Caco-2 (cell line): ENCODE results near the gene ATP6V1G2. TPM values are rescaled to one million over a fixed set of nuclear protein-coding genes. Genes with fewer than 3 reads are reported as not detected.
A peak's percentile ranks its signal among the peaks of the same experiment; 100 is the strongest.
"Not testable (repeated sequence)": the region's sequence is repeated elsewhere in the genome, so short reads cannot be mapped to it uniquely, and the experiment has no call there.

ENCODE experiments used
- Bru-seq: library from RNA; stranded (reverse); fragments of 400-500 nt; gene quantifications from one replicate; lab custom pipeline; 2021; lab: Mats Ljungman, UMichigan
- BruChase-seq, 2 experiments: library from RNA; stranded (reverse); fragments of 400-500 nt; gene quantifications; one replicate each; lab custom pipeline; 2021; lab: Mats Ljungman, UMichigan
- BruUV-seq: library from RNA; stranded (reverse); fragments of 400-500 nt; replicated peaks from 2 replicates; lab custom pipeline; 2021; lab: Mats Ljungman, UMichigan
- CTCF ChIA-PET: fragments of 300-600 bp; sonication (Branson Sonifier 250); formaldehyde crosslinking; loops from one replicate; lab custom pipeline; 2022; ENCODE audit warnings: antibody characterized with exemption; lab: Charles Lee
- POLR2A ChIA-PET: fragments of 300-600 bp; sonication (Branson Sonifier 250); formaldehyde crosslinking; loops from one replicate; lab custom pipeline; 2022; ENCODE audit warnings: antibody characterized with exemption; lab: Charles Lee
- DNase-seq, 2 experiments: peaks; one replicate each; pipeline versions ENCODE4 v3.0.0 to v3.0.0-alpha.2; 2020 to 2022
- H3K27me3 ChIP-seq: replicated peaks from 2 replicates; pipeline ENCODE4 v1.6.0; 2011; ENCODE audit warnings: low read length; ENCODE audit not compliant: control insufficient read depth, insufficient read depth
- H3K36me3 ChIP-seq: 2 replicates; pipeline ENCODE4 v1.5.1; 2011; ENCODE audit warnings: low read length; ENCODE audit not compliant: control insufficient read depth, insufficient read depth
- H3K4me1 ChIP-seq: fragments of 250-450 bp; sonication (Bioruptor Pico); 2 replicates; pipeline ENCODE4 v1.5.1; 2020; ENCODE audit warnings: mild to moderate bottlenecking
- H3K4me3 ChIP-seq: 2 replicates; pipeline ENCODE4 v1.5.1; 2011; ENCODE audit warnings: low read depth, mild to moderate bottlenecking, control low read depth, low read length
- H3K9me3 ChIP-seq: fragments of 250-450 bp; sonication (Bioruptor Pico); 2 replicates; pipeline ENCODE4 v1.5.1; 2020; ENCODE audit warnings: mild to moderate bottlenecking, moderate library complexity
- H3K27ac Mint-ChIP-seq: one replicate; pipeline ENCODE4 v1.8.0; 2022; ENCODE audit warnings: mixed read lengths; ENCODE audit not compliant: unreplicated experiment
- H3K27me3 Mint-ChIP-seq: one replicate; pipeline ENCODE4 v1.8.0; 2022; ENCODE audit warnings: mixed read lengths; ENCODE audit not compliant: insufficient read depth, unreplicated experiment
- H3K36me3 Mint-ChIP-seq: one replicate; pipeline ENCODE4 v1.8.0; 2022; ENCODE audit warnings: mild to moderate bottlenecking, mixed read lengths; ENCODE audit not compliant: insufficient read depth, unreplicated experiment
- H3K4me1 Mint-ChIP-seq: one replicate; pipeline ENCODE4 v1.8.0; 2022; ENCODE audit warnings: low read depth, mixed read lengths; ENCODE audit not compliant: unreplicated experiment
- H3K4me3 Mint-ChIP-seq: one replicate; pipeline ENCODE4 v1.8.0; 2022; ENCODE audit warnings: mild to moderate bottlenecking, moderate library complexity, mixed read lengths; ENCODE audit not compliant: unreplicated experiment
- H3K9me3 Mint-ChIP-seq: one replicate; pipeline ENCODE4 v1.8.0; 2022; ENCODE audit warnings: mixed read lengths; ENCODE audit not compliant: unreplicated experiment
- intact Hi-C: fragments of 100-400 bp; cut with micrococcal nuclease; formaldehyde crosslinking; loops from one replicate; pipeline ENCODE4 v1.10.0; 2022; ENCODE audit not compliant: unreplicated experiment
- long read RNA-seq: library from polyadenylated mRNA; stranded (forward); transcript quantifications from one replicate; pipeline ENCODE4 v2.0.0, GENCODE V29; 2022
- total RNA-seq: library from RNA; stranded (reverse); gene quantifications from 2 replicates; pipeline ENCODE4 v1.2.3, GENCODE V29; 2022
- TF ChIP-seq, protein P1 (sequence below), 2 experiments: fragments of 200-600 bp in 1 of 2; IDR thresholded peaks; 1 replicate in 1 of 2; 2 replicates in 1 of 2; pipeline versions ENCODE4 v1.5.1 to v1.8.0; 2011 to 2022; ENCODE audit warnings: antibody characterized with exemption in 1 of 2, control low read depth in 1 of 2, inconsistent platforms in 1 of 2, low read depth in 1 of 2, low read length in 1 of 2, mild to moderate bottlenecking in 1 of 2, moderate library complexity in 1 of 2; ENCODE audit not compliant: insufficient read depth in 1 of 2, severe bottlenecking in 1 of 2, unreplicated experiment in 1 of 2

The ATP6V1G2 gene
- 0.26 and 0.43 TPM in 2 replicates for total RNA-seq
- Bru-seq, nascent RNA, result percentile 34 among the genes with signal in this experiment
- BruChase-seq, experiment 1, labeled RNA remaining after a 2-hour chase, result percentile 33 among the genes with signal in this experiment
- BruChase-seq, experiment 2, labeled RNA remaining after a 6-hour chase, result percentile 38 among the genes with signal in this experiment
- long read RNA-seq, result 0 reads

DNA sequence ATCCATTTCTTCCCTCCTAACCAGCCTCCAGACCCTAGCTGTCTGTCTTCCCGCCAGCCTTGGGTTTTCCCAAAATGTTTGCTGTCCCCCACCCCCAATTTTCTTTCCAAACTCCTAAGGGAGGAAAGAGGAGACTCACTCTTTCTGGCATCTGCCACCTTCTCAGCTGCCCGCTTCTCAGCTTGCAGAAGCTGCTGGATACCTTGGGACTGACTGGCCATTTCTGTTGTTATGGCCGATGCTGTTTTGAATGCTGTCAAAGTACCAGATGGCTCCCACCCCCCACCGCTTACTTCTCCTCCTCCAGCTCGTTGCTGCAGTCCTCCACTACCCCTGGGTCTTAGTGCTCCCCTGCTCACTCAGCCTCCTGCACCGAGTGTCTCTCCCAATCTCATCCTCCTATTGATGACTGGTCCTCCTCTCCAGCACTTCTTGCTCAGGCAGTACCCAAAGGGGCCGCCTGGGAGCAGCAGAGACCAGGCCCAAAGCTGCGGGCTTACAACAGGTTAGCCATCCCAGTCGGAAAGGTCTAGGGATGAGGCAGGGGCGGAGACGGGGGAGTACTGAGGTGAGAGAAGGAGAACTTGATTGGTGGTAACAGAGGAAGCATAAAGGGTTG lies at the start of gene ATP6V1G2:
Gene ATP6V1G2, minus strand, starts transcription at position 270 of the 619 bp plus-strand sequence. Its CDS starts 49 bp downstream, at position 221.
- peak within 1 kb of the TSS; percentile 64 for H3K27ac Mint-ChIP-seq
- DNase-seq, result peak; percentile 93 to 94
- peak within 1 kb of the TSS; percentile 87 for H3K4me3 Mint-ChIP-seq
- H3K4me1 ChIP-seq, result peaks cover 6% of the 10 kb centered on the region
- peak within 1 kb of the TSS; percentile 44 for H3K4me3 ChIP-seq
- BruUV-seq, result no TSS peak
- ChIA-PET POLR2A (no interaction called here), CTCF (interaction anchor here (0.6 to 2.7 kb wide), 8 partner anchors 28 to 1093 kb away, joined by 3 to 20 read pairs (median 4); partner anchors contain the start of gene APOM)
- intact Hi-C loops, result loop anchor here (1.0 to 5.0 kb wide), 7 partner anchors 38 to 191 kb away; partner anchors contain the start of genes APOM, CLIC1, CSNK2B and LY6G5B
- H3K36me3 ChIP-seq, result no peaks in the 10 kb centered on the region
- H3K4me1 Mint-ChIP-seq, result peaks cover 12% of the 10 kb centered on the region
- TF ChIP-seq, protein P1, sequence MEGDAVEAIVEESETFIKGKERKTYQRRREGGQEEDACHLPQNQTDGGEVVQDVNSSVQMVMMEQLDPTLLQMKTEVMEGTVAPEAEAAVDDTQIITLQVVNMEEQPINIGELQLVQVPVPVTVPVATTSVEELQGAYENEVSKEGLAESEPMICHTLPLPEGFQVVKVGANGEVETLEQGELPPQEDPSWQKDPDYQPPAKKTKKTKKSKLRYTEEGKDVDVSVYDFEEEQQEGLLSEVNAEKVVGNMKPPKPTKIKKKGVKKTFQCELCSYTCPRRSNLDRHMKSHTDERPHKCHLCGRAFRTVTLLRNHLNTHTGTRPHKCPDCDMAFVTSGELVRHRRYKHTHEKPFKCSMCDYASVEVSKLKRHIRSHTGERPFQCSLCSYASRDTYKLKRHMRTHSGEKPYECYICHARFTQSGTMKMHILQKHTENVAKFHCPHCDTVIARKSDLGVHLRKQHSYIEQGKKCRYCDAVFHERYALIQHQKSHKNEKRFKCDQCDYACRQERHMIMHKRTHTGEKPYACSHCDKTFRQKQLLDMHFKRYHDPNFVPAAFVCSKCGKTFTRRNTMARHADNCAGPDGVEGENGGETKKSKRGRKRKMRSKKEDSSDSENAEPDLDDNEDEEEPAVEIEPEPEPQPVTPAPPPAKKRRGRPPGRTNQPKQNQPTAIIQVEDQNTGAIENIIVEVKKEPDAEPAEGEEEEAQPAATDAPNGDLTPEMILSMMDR (IDR thresholded peaks at IDR 0.05; ENCODE audit: insufficient read depth in 1 of 2, low read depth in 1 of 2, low read length in 1 of 2, severe bottlenecking in 1 of 2, unreplicated experiment in 1 of 2), result peak; percentile 93 to 98
- no peaks in the 10 kb centered on the region for H3K27me3 Mint-ChIP-seq
- H3K36me3 Mint-ChIP-seq, result peaks cover 35% of the 10 kb centered on the region
- no peaks in the 10 kb centered on the region for H3K27me3 ChIP-seq
- H3K9me3 ChIP-seq, result no peaks in the 10 kb centered on the region
- H3K9me3 Mint-ChIP-seq, result no peaks in the 10 kb centered on the region

DNA sequence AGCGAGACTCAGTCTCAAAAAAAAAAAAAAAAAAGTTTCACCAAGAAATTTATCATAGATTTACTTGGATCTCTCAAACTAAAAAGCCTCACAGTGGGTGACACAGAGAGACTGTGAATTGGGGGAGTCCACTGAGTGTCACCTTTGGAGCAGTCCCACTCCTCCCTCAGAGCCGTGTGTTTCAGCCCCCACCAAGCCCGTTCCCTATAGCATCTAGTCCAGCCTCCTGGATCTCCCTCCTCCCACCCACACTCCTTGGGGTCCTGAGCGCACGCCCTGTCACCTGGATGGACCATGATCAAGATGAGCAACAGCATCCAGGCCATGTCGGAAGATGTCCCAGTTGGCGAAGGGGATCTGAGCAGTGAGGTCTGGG lies 46.0 kb upstream of the ATP6V1G2 start:
- no peaks in the 10 kb centered on the region for H3K9me3 ChIP-seq
- Mint-ChIP-seq H3K36me3 (no peaks in the 10 kb centered on the region), H3K27ac (no peak overlapping the region), H3K27me3 (no peaks in the 10 kb centered on the region), H3K4me3 (no peak overlapping the region), H3K4me1 (no peaks in the 10 kb centered on the region), H3K9me3 (no peaks in the 10 kb centered on the region)
- no peak for DNase-seq
- no peaks in the 10 kb centered on the region for H3K27me3 ChIP-seq
- no TSS peak for BruUV-seq
- H3K4me1 ChIP-seq, result no peaks in the 10 kb centered on the region
- POLR2A ChIA-PET, result no interaction called here
- H3K4me3 ChIP-seq, result no peak overlapping the region
- intact Hi-C loops, result no loop called here
- TF ChIP-seq, protein P1 (IDR thresholded peaks at IDR 0.05; ENCODE audit: insufficient read depth in 1 of 2, low read depth in 1 of 2, low read length in 1 of 2, severe bottlenecking in 1 of 2, unreplicated experiment in 1 of 2), result no peak
- H3K36me3 ChIP-seq, result no peaks in the 10 kb centered on the region
- CTCF ChIA-PET, result interaction anchor here (0.6 to 1.1 kb wide), 3 partner anchors 12 to 50 kb away, joined by 3 to 6 read pairs (median 5); no protein-coding TSS in a partner anchor

DNA sequence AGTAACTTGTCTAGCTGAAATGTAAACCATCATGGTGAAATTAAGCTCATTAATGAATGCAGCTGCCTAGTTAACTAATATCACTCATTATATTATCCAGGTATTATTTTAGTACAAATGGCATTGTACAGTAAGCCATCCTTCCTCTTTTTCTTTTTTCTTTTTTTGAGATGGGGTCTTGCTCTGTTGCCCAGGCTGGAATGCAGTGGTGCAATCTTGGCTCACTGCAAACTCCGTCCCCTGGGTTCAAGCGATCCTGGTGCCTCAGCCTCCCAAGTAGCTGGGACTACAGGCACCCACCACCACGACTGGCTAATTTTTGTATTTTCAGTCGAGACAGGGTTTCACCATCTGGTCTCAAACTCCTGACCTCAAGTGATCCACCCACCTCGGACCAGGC lies 44.3 kb upstream of the ATP6V1G2 start:
- H3K27me3 Mint-ChIP-seq, BruUV-seq, H3K27ac Mint-ChIP-seq, CTCF ChIA-PET, H3K36me3 ChIP-seq, H3K36me3 Mint-ChIP-seq, H3K4me1 ChIP-seq, H3K9me3 Mint-ChIP-seq, H3K9me3 ChIP-seq, H3K4me1 Mint-ChIP-seq, DNase-seq, H3K4me3 Mint-ChIP-seq, H3K27me3 ChIP-seq, H3K4me3 ChIP-seq, intact Hi-C loops, POLR2A ChIA-PET: not testable (repeated sequence)
